B cell (primary cell): Measurements from ENCODE around the gene FRMPD4. TPM values are rescaled to one million over a fixed set of nuclear protein-coding genes. Genes with fewer than 3 reads are reported as not detected.

ENCODE experiments used
- ATAC-seq: fragments of 200-7000 bp; cut with Tn5 transposase; one replicate; pipeline ENCODE4 v1.10.0; 2021; ENCODE audit warnings: low read depth, mild to moderate bottlenecking, moderate number of reproducible peaks, moderate library complexity
- CTCF ChIA-PET: fragments of 350-600 bp; sonication (Branson Sonifier 250); formaldehyde crosslinking; loops from one replicate; lab custom pipeline; 2021; ENCODE audit warnings: antibody characterized with exemption, inconsistent platforms; lab: Charles Lee
- POLR2A ChIA-PET: fragments of 350-600 bp; sonication (Branson Sonifier 250); formaldehyde crosslinking; loops from one replicate; lab custom pipeline; 2021; ENCODE audit warnings: antibody characterized with exemption; lab: Charles Lee
- DNase-seq: peaks from one replicate; pipeline ENCODE4 v3.0.0; 2013
- H2AFZ ChIP-seq: 2 replicates; pipeline ENCODE4 v1.6.1; 2012; ENCODE audit warnings: mild to moderate bottlenecking, low read depth, low read length; ENCODE audit not compliant: insufficient read depth, poor library complexity, severe bottlenecking
- H3K27ac ChIP-seq, 2 donors: 1 replicate in 1 of 2; 2 replicates in 1 of 2; pipeline ENCODE4 v1.5.1; 2012 to 2013; ENCODE audit warnings: low read length in 2 of 2, mild to moderate bottlenecking in 2 of 2, moderate library complexity in 1 of 2
- H3K27me3 ChIP-seq, 4 experiments: fragments of 200-600 bp in 1 of 4; sonication (generic) in 1 of 4; replicated peaks in 1 of 4; 1 replicate in 2 of 4; 2 replicates in 2 of 4; pipeline versions ENCODE4 v1.6.1 to v1.7.0; 2013 to 2016; ENCODE audit warnings: low read length in 3 of 4, mild to moderate bottlenecking in 2 of 4, mixed read lengths in 1 of 4, moderate library complexity in 1 of 4; ENCODE audit not compliant: insufficient read depth in 4 of 4, control insufficient read depth in 3 of 4; ENCODE audit errors: control extremely low read depth in 1 of 4
- H3K36me3 ChIP-seq, 2 experiments: replicated peaks in 1 of 2; 1 replicate in 1 of 2; 2 replicates in 1 of 2; pipeline versions ENCODE4 v1.6.1 to v1.7.1; 2013; ENCODE audit warnings: low read length in 1 of 2; ENCODE audit not compliant: insufficient read depth in 2 of 2, control insufficient read depth in 1 of 2; ENCODE audit errors: control extremely low read depth in 1 of 2, extremely low read depth in 1 of 2
- H3K4me1 ChIP-seq, 2 donors: fragments of 200-600 bp in 1 of 2; sonication (generic) in 1 of 2; 1 replicate in 1 of 2; 2 replicates in 1 of 2; pipeline versions ENCODE4 v1.5.1 to v1.6.1; 2013 to 2017; ENCODE audit warnings: low read length in 2 of 2; ENCODE audit not compliant: control insufficient read depth in 2 of 2, insufficient read depth in 2 of 2
- H3K4me2 ChIP-seq: replicated peaks from 2 replicates; pipeline ENCODE3; 2012; ENCODE audit warnings: mild to moderate bottlenecking, low read depth, low read length; ENCODE audit not compliant: poor library complexity, severe bottlenecking
- H3K4me3 ChIP-seq, 5 experiments: fragments of 200-600 bp in 1 of 5; sonication (generic) in 1 of 5; 1 replicate in 3 of 5; 2 replicates in 2 of 5; pipeline versions ENCODE4 v1.5.1 to v1.7.0; 2011 to 2016; ENCODE audit warnings: low read length in 4 of 5, mild to moderate bottlenecking in 4 of 5, low read depth in 2 of 5, control low read depth in 1 of 5, moderate library complexity in 1 of 5; ENCODE audit not compliant: insufficient read depth in 1 of 5; ENCODE audit errors: control extremely low read depth in 1 of 5, extremely low read depth in 1 of 5
- H3K79me2 ChIP-seq: fragments of 200-600 bp; sonication (generic); one replicate; pipeline ENCODE4 v1.6.0; 2016; ENCODE audit warnings: low read length; ENCODE audit not compliant: control insufficient read depth, insufficient read depth
- H3K9ac ChIP-seq: fragments of 200-600 bp; sonication (generic); 2 replicates; pipeline ENCODE4 v1.6.1; 2017; ENCODE audit warnings: mild to moderate bottlenecking, low read length, moderate library complexity
- H3K9me3 ChIP-seq, 3 donors: one replicate each; pipeline versions ENCODE4 v1.6.1 to v1.7.1; 2013; ENCODE audit warnings: low read length in 2 of 3; ENCODE audit not compliant: control insufficient read depth in 2 of 3, insufficient read depth in 1 of 3; ENCODE audit errors: control extremely low read depth in 1 of 3
- H4K20me1 ChIP-seq: 2 replicates; pipeline ENCODE4 v1.6.0; 2012; ENCODE audit warnings: mild to moderate bottlenecking, low read length; ENCODE audit not compliant: insufficient read depth, control insufficient read depth, poor library complexity, severe bottlenecking
- H3K27ac Mint-ChIP-seq: one replicate; pipeline ENCODE4 v1.8.0; 2021; ENCODE audit warnings: mixed read lengths
- H3K27me3 Mint-ChIP-seq: one replicate; pipeline ENCODE4 v1.8.0; 2021; ENCODE audit warnings: mixed read lengths
- H3K4me1 Mint-ChIP-seq: one replicate; pipeline ENCODE4 v1.8.0; 2021; ENCODE audit warnings: mixed read lengths
- H3K4me3 Mint-ChIP-seq: one replicate; pipeline ENCODE4 v1.8.0; 2021; ENCODE audit warnings: mixed read lengths
- H3K9me3 Mint-ChIP-seq: one replicate; pipeline ENCODE4 v1.8.0; 2022; ENCODE audit warnings: mixed read lengths; ENCODE audit not compliant: insufficient read depth
- CTCF ChIP-seq: fragments of 200-600 bp; IDR thresholded peaks from one replicate; pipeline ENCODE4 v1.8.0; 2022; ENCODE audit warnings: antibody characterized with exemption, mild to moderate bottlenecking
- EZH2 ChIP-seq: IDR thresholded peaks from 2 replicates; pipeline ENCODE4 v1.6.1; 2012; ENCODE audit warnings: borderline replicate concordance, low read depth, mild to moderate bottlenecking, moderate library complexity, low read length; ENCODE audit not compliant: insufficient read depth, poor library complexity, severe bottlenecking
- WGBS: methylation state at CpG from one replicate; pipeline ENCODE4 v1.1.5; 2013; ENCODE audit warnings: missing lambda C conversion rate; ENCODE audit not compliant: insufficient coverage; 5-methylcytosine and 5-hydroxymethylcytosine counted together
- intact Hi-C: fragments of 100-400 bp; cut with micrococcal nuclease; formaldehyde crosslinking; loops from one replicate; pipeline ENCODE4 v1.10.0; 2022
- polyA plus RNA-seq: library from polyadenylated mRNA; depleted of rRNA; stranded (reverse); fragments of >200 nt; gene quantifications from 2 replicates; pipeline ENCODE4 v1.2.3, GENCODE V29; 2012
- total RNA-seq, 2 donors: library from RNA; stranded (reverse); fragments of 120-200 nt in 1 of 2; gene quantifications; 1 replicate in 1 of 2; 2 replicates in 1 of 2; pipeline versions ENCODE4 v1.2.3 to v1.2.4, GENCODE V29; 2013 to 2022

Gene FRMPD4
- total and polyA plus RNA-seq, 2 donors (not counting 1 experiment from before 2014, with no cell fraction given): not detected

GRCh38 chrX:12240491-12240890 is 102.2 kb downstream of the FRMPD4 start:
- Histone ChIP-seq H3K9me3 (no peaks in the 10 kb centered on the region), H2AFZ (no peak overlapping the region), H3K4me3 (no peak overlapping the region), H3K4me1 (no peaks in the 10 kb centered on the region), H3K9ac (no peak overlapping the region), H3K4me2 (no peak overlapping the region), H3K36me3 (no peaks in the 10 kb centered on the region), H3K27me3 (no peaks in the 10 kb centered on the region), H3K79me2 (no peaks in the 10 kb centered on the region), H4K20me1 (no peaks in the 10 kb centered on the region), H3K27ac (no peak overlapping the region)
- no peaks in the 10 kb centered on the region for H3K9me3 Mint-ChIP-seq
- TF ChIP-seq EZH2: no peak
- no peak for TF ChIP-seq CTCF
- CTCF ChIA-PET: no interaction called here
- intact Hi-C loops: no loop called here
- ATAC-seq (no peak), DNase-seq (no peak)
- no peak overlapping the region for H3K27ac Mint-ChIP-seq
- no peak overlapping the region for H3K4me3 Mint-ChIP-seq
- POLR2A ChIA-PET: no interaction called here
- no peaks in the 10 kb centered on the region for H3K4me1 Mint-ChIP-seq
- WGBS: no CpG with 5 or more reads among the region's 1 CpG
- no peaks in the 10 kb centered on the region for H3K27me3 Mint-ChIP-seq

GRCh38 chrX:12241026-12241425 is 102.8 kb downstream of the FRMPD4 start:
- Mint-ChIP-seq H3K9me3 (no peaks in the 10 kb centered on the region), H3K27me3 (no peaks in the 10 kb centered on the region), H3K4me1 (no peaks in the 10 kb centered on the region), H3K4me3 (no peak overlapping the region), H3K27ac (no peak overlapping the region)
- CTCF ChIA-PET: no interaction called here
- WGBS: no CpG with 5 or more reads among the region's 2 CpGs
- no peaks in the 10 kb centered on the region for H3K27me3 ChIP-seq
- ATAC-seq (no peak), DNase-seq (no peak)
- H3K4me3 ChIP-seq: no peak overlapping the region
- no peaks in the 10 kb centered on the region for H3K9me3 ChIP-seq
- TF ChIP-seq EZH2 (no peak), CTCF (no peak)
- no peak overlapping the region for H3K4me2 ChIP-seq
- H4K20me1 ChIP-seq: no peaks in the 10 kb centered on the region
- no peak overlapping the region for H2AFZ ChIP-seq
- H3K27ac ChIP-seq: no peak overlapping the region
- POLR2A ChIA-PET: no interaction called here
- no peak overlapping the region for H3K9ac ChIP-seq
- H3K79me2 ChIP-seq: no peaks in the 10 kb centered on the region
- intact Hi-C loops: no loop called here
- no peaks in the 10 kb centered on the region for H3K4me1 ChIP-seq
- H3K36me3 ChIP-seq: no peaks in the 10 kb centered on the region
